ENCODE measurements around the gene CGB1. TPM values are rescaled to one million over a fixed set of nuclear protein-coding genes. Genes with fewer than 3 reads are reported as not detected.

The CGB1 gene
- total RNA-seq, 2 donors from 2014 or later = not detected

DNA sequence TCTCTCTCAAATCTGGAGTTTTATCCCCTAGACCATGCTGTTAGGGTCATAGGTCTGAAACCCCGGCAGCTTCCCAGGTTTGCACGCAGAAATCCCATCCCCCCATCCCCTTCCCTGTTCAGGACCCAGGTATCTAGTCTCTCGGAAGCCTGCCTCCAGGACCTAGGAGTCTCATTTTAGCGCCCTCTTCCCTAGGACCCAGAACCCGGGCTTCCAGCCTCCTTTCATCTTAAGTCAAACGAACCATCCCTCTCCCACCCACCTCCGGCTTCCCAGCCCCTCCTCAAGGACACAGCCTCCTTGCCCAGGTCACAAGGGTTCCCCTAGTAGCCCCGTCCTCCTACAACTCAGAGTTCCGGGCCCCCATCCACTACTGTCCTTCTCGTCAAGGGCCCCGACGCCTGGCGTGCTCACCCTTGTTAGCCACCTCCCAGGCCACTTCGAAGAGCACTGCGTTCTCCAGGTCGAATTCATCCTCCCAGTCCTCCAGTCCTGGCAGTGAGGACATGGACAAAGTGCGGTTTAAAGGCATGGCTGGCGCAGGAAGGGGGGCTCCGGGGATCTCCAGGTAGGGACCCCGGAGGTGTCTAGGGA is 44.0 kb downstream of the CGB1 start:
- intact Hi-C loops (cut with DNase I) = no loop called here
- Histone ChIP-seq H3K9me3 (no peaks in the 10 kb centered on the region), H3K36me3 (no peaks in the 10 kb centered on the region), H3K4me3 (peak overlapping the region; percentile 74 to 88), H3K4me1 (replicated peaks) (peaks cover 19% of the 10 kb centered on the region), H3K27me3 (replicated peaks; ENCODE audit: insufficient read depth) (no peaks in the 10 kb centered on the region), H3K27ac (peak overlapping the region; percentile 97 to 98)
- TF ChIP-seq CTCF (IDR thresholded peaks at IDR 0.05) = no peak
- no peak for TF ChIP-seq POLR2AphosphoS5 (IDR thresholded peaks at IDR 0.05)
- no peak for TF ChIP-seq POLR2A (IDR thresholded peaks at IDR 0.05)
- WGBS = under 1% methylated on average over 20 of the region's 20 CpGs
- DNase-seq (ENCODE audit: low spot score) = no peak

DNA sequence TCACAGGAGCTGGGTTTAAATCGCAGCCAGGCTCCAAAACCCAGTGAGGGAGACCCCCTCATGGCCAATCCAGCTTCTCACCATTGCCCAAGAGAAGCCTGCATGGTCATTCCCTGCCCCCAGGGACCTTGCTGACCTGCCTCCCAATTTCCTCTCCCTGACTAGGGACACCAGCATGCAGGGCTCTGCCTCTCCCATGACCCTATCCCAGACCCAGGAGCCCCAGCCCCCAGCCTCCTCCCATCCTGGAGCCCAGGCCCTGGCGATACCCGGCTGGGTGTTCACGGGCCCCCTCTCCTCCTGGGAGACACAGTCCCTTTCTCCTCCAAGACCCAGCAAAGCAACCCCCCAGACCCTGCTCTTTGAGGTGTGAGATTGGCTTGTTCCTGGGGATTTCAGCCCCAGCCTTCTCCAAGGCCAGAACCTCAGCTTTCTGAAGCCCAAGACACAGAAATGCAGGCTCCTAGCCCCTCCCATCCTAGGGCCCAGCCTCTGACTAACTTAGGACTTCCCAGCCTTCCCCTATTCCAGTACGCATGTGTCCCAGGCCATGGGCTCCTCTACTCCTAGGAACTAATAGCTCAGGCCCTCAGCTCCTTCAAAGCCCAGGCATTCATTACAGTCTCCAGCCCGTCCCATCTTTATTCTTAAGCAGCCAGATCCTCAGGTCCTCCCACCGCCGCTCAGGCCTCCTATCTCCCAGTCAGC is 44.7 kb downstream of the CGB1 start:
- TF ChIP-seq POLR2A (IDR thresholded peaks at IDR 0.05) = peak; percentile 83
- no peak for TF ChIP-seq CTCF (IDR thresholded peaks at IDR 0.05)
- TF ChIP-seq POLR2AphosphoS5 (IDR thresholded peaks at IDR 0.05) = peak; percentile 89
- peak; percentile 74 for DNase-seq (ENCODE audit: low spot score)
- 12% methylated on average over 8 of the region's 8 CpGs for WGBS
- Histone ChIP-seq H3K27me3 (replicated peaks; ENCODE audit: insufficient read depth) (no peaks in the 10 kb centered on the region), H3K27ac (peak overlapping the region; percentile 97 to 98), H3K4me1 (replicated peaks) (peaks cover 19% of the 10 kb centered on the region), H3K36me3 (no peaks in the 10 kb centered on the region), H3K9me3 (no peaks in the 10 kb centered on the region), H3K4me3 (peak overlapping the region; percentile 74 to 88)
- intact Hi-C loops (cut with DNase I) = no loop called here

- peak overlapping the region; percentile 74 to 88 for H3K4me3 ChIP-seq
Observed at GRCh38 chr19:48991011-48991609, 45.6 kb downstream of the CGB1 start.

DNA sequence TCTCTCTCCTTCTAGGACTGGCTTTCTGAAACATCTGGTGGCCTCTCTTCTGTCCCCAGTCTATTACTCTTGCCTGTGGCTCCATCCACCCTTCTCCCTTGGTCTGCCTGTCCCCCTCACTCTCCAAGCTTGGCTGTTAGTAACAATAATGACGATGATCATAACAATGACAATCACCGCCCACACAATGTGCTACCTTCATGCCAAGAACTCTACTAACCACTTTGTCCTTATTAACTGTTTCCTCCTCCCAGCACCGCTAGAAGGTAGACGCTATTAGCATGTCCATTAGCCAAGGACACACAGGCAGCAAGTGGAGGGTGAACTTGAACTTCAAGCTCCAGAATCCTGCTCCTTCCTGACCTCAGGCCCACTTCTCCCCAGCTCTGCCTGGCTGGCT is 46.3 kb downstream of the CGB1 start:
- Histone ChIP-seq H3K4me3 (no peak overlapping the region), H3K27ac (no peak overlapping the region), H3K9me3 (no peaks in the 10 kb centered on the region), H3K36me3 (no peaks in the 10 kb centered on the region), H3K27me3 (replicated peaks; ENCODE audit: insufficient read depth) (no peaks in the 10 kb centered on the region), H3K4me1 (replicated peaks) (peaks cover 19% of the 10 kb centered on the region)
- 40% methylated on average over 4 of the region's 4 CpGs for WGBS
- no peak for TF ChIP-seq CTCF (IDR thresholded peaks at IDR 0.05)
- TF ChIP-seq POLR2A (IDR thresholded peaks at IDR 0.05) = no peak
- no peak for TF ChIP-seq POLR2AphosphoS5 (IDR thresholded peaks at IDR 0.05)
- intact Hi-C loops (cut with DNase I) = no loop called here
- DNase-seq (ENCODE audit: low spot score) = no peak

More at GRCh38 chr19:48991011-48991609, 45.6 kb downstream of the CGB1 start:
- Histone ChIP-seq H3K9me3 (no peaks in the 10 kb centered on the region), H3K27ac (peak overlapping the region in 1 of 2 donors; percentile 97), H3K4me1 (replicated peaks) (peaks cover 19% of the 10 kb centered on the region), H3K27me3 (replicated peaks; ENCODE audit: insufficient read depth) (no peaks in the 10 kb centered on the region), H3K36me3 (no peaks in the 10 kb centered on the region)
- TF ChIP-seq POLR2AphosphoS5 (IDR thresholded peaks at IDR 0.05) = no peak
- TF ChIP-seq CTCF (IDR thresholded peaks at IDR 0.05) = no peak
- TF ChIP-seq POLR2A (IDR thresholded peaks at IDR 0.05) = no peak
- no peak for DNase-seq (ENCODE audit: low spot score)
- intact Hi-C loops (cut with DNase I) = no loop called here
- WGBS = 69% methylated on average over 22 of the region's 22 CpGs

Data from prostate gland (tissue), 2 donors.